Activated CD4-positive, alpha-beta T cell treated with anti-CD3 and anti-CD28 coated beads, Interleukin-2, amount 50 U/mL, for 4 hours (primary cell): Measurements from ENCODE around the gene SMAD3.

Experiments
- DNase-seq, 2 experiments: peaks; one replicate each; pipeline ENCODE4 v3.0.0-alpha.2; 2020

SMAD3 gene

DNA sequence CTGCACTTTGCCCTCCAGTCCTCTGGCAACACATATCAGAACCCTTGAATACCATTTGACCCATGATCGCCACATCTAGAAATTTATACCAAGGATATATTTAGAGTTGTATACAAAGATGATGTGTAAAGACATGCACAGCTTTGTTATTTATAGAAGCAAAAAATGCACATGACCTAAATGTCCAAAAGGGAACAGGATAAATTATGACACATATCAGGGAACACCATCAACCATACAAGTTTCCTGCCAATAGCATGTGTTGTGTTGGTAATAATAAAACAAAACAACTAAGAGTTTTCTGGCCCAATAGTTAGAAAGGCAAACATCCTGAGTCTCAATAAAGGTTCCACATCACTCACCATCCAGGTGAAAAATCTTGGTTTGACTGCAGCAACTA, 137.6 kb downstream of the SMAD3 start:
- no peak for DNase-seq

DNA sequence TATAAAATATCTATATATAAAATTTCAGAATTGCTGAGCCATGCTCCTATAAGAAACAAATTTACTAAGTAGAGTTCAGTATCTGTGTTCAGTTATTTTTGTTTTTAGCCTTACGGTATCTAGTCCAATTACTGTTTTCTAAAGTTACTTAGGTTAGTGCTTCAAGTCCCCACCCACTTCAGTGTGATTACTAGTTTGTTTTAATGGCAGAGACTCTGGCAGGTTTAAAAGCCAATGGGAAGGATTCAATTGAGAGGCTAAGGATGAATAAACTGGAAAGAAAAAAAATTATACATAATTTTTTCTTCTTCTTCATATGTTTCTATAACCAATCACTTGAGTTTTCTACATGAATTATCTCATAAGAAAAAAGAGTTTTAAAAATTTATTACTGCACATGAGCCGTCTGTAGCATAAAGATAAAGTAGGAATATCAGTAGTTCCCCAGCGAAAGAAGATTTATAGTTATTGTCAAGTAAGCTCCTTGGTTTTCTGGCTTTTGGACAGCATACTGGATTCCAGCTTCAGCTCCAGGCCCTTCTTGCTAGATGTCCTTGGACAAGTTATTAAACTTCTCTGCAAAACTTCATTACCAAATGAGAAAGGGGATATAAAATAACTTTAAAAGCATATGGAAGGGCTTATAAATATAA, 142.3 kb downstream of the SMAD3 start:
- no peak for DNase-seq

DNA sequence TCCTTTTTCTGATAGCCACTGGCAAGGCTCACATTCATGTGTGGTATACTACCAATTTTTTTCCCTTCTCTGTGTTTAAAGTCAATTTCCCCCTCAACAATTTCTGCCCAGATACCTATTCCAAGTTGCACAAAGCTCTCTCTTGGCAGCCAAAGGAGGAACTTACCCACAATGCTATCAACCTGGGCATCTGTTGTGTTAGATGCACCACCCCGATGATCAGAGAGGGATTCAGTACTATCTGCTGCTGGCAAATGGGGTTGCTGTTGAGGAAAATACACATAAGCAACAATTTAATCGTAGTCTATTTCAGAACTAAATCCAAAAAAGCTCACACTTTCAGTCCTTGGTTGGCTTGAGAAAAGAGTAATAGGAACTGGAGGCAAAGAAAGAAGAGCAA, 143.0 kb downstream of the SMAD3 start:
- DNase-seq: no peak

DNA sequence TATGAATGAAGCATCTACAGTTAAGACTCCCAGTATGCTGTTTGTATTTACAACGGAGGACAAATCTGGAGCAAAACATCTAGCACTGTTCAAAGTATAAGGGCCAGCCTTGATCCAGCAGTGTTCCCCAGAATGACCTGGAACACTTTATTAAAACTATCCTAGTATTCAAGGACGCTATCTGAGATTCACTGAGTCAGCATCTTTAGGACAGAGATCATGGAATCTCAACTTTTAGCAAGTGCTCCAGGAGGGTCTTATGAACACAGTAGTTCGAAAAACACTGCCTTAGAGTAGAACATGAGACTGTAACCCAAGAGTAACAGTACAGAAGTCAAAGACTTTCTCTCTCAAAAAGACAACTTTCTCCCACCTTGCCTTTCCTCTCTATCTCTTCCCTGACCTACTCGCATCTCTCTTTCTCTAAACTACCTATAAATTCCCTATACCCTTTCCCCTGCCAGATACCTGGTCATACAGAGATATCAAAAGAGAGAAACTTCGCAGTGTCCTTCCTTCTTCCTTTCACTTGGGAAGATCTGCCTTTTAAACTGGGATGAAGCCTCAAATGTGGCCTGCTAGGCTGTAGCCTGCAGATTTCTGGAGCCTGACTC, 145.3 kb downstream of the SMAD3 start:
- DNase-seq: no peak

DNA sequence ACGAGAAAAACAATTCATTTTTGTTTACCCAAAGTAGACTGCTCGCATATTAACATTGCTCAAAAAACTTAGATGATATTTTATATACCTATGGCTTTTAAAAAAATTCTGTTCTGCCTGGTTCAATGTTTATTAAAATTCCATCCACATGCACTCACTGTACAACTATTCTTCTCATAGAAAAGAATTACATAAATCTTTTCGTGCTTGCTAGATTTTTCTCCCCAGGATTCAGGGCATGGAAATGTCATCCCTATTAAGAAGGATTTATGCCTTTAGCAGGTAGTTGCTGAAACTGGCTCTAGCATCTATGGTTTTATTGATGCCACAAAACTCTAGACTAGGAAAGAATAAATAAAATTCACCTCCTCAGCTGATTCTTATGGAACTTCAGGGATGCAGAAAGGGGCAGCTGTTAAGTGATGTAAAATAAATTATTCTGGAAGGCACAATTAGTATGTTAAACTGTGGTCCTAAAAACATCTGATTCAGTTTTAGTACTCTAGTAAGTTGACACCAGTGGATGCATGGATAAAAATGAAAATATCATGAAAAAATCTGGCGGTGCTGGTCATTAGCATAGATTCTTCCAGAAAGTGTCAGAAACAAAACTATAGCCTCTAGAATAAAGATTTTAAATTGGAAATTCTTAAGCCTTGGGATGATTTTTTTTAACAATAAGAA, 147.4 kb downstream of the SMAD3 start:
- DNase-seq: no peak

DNA sequence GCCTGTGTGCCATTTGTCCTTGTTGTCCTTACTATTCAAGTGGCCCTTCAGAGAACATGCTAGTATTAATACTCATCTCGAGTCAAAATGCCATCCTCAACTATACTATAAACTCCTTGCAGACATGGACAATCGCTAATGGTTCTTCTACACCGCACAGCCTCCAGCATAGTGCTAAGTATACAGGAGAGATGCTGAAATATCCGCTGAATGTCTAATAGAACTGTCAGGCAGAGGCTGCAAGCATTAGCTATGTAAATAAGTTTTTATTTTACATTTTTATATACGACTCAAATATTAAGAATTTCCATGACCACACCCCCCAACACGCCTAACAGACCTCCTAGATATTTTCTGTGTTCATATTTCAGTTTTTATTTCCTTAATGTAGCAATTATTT, 149.7 kb downstream of the SMAD3 start:
- no peak for DNase-seq

DNA sequence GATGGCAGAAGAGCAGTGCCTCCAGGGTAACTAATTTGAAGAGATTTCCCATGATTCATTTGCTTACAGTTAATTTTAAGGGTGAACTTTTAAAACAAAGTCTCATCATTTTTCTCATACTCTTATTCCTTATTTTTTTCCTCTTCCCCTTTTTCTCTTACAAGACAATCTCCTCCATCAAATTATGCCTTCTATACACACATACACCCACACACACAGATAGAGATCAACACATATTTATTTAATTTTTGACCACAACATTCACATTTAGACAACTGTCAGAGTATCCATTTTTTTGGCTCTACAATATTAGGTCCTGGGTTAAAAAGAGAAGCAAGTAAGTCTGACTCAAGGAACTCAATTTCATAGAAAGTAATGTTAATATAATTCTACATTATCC, 151.5 kb downstream of the SMAD3 start:
- no peak for DNase-seq

DNA sequence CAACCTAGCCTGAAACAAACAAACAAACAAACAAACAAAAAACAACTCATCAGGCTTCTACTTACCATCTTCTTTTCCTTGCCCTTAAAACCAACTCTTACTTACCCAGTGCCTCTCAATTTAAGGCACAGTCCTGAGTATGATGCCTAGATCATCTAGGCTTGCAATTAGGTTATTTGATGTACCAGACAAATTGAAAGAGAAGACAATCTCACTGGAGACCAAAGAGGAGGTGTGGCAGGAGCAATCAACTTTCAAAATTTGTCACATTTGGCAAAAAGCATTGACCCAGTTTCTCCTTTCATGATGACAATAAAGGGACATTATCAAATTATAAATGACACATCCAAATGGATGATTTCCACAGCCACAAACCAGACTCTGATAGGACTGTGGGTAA, 153.0 kb downstream of the SMAD3 start:
- no peak for DNase-seq

DNA sequence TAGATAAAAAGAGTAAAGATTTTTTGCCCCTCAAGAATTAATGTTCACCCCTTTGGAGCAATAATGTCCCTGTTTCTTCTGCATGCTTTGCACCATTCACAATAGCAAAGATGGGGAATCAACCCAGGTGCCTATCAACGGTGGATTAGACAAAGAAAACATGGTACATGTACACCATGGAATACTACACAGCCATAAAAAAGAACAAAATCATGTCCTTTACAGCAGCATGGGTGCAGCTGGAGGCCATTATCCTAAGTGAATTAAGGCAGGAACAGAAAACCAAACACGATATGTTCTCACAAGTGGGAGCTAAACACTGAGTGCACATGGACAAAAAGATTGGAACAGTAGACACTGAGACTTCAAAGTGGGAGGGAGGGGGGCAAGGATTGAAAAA, 153.9 kb downstream of the SMAD3 start:
- DNase-seq: no peak

DNA sequence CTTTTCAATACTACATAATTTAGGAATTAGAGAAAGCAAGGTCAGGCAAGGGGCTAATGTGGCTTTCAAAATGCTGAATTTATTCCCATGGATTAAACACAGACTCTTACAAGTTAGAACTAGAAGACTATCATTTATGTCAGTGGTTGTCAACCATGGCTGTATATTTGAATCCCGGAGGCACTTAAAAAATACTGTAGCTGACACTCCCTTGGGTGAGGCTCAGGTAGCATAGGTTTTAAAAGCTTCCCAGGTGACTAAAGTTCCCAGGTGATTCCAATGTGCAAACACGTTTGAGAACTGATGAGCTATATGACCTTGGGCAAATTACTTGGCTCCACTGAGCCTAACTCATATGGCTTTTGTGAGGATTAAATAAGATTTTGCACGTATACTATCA, 159.5 kb downstream of the SMAD3 start:
- DNase-seq: no peak

DNA sequence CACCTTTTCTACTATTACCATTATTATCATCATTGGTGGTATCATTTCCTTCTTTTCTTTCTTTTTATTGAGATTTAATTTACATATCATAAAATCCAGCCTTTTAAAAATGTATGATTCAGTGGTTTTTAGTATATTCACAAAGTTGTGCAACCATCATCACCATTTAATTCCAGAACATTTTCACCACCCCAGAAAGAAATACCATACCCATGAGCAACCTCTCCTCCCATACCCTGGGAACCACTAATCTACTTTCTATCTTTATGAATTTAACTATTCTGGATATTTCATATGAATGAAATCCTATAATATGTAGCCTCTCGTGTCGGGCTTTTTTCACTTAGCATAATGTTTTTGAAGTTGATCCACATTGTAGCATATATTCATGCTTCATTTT, 159.9 kb downstream of the SMAD3 start:
- DNase-seq: no peak

DNA sequence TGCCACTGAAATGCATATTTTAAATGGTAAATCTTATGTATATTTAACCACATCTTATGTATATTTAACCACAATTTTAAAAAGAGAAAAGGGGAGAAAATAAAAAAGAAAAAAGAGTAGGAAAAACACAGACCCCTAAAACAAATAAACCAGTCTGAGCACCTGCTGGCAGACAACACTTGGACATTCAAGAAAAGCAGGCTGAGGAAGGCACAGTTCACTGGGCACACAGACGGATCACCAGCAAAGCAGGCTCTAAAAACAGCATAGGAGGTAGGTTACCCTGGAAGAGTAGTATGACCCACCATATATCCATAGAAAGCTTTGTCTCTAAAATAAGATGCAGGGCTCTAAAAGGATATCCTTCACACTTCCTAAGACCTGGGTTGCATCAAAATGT, 162.0 kb downstream of the SMAD3 start:
- DNase-seq: no peak

DNA sequence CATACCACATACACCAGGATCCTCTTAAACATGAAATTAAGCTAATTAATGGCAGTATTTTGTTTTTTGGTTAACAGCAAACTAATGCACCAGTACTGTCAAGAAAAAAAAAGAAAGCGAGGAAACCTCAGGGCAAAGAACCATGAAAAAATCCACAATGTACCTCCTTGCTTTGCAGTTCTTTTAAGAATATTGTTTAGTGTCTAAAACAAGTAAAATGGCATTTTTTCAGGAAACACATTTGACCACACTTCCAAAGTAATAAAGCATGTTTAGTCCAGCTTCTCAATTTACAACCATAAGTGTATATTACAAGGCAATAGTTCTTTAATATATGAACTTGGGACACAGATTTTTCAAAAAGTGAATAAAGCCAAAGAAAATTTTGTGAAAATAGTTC, 162.4 kb downstream of the SMAD3 start:
- no peak for DNase-seq

DNA sequence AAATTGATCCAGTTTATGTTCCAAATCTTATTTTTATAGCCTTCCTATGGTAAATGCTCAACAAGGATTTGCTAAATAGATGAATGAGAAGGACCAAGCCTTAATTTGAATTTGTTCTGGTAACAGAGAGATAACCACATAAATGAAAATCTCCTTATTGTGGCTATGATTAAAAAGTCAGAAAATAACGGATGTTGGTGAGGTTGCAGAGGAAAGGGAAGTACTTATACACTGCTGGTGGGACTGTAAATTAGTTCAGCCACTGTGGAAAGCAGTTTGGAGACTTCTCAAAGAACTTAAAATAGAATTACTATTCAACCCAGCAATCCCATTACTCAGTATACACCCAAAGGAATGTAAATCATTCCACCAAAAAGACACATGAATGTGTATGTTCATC, 162.9 kb downstream of the SMAD3 start:
- no peak for DNase-seq

DNA sequence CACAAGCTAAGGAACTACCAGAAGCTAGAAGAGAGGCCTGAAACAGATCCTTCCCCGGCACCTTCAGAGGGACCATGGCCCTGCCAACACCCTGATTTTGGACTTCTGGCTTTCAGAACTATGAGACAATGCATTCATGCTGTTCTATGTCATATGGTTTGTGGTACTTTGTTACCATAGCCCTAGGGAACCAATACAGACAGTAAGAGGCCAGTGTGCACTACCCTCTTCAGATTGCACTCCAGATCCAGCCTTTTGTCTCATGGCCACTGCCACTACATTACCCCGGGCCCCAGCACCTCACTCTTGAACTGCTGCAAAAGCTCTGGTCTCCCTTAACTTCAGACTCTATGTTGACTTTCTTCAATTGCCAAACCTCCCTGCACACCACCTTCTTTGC, 165.1 kb downstream of the SMAD3 start:
- DNase-seq: no peak

DNA sequence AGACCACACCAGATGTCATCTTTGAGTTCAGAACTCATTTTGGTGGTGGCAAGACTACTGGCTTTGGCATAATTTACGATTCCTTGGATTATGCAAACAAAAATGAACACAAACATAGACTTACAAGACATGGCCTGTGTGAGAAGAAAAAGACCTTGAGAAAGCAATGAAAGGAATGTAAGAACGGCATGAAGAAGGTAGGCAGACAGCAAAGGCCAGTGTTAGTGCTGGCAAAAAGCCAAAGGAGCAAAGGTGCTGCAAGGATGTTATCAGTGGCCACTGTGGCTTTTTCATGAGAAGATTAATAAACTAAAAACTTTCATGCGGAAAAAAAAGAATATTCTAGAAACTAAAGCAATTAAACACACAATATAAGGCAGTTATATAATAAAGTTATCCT, 167.2 kb downstream of the SMAD3 start:
- no peak for DNase-seq

DNA sequence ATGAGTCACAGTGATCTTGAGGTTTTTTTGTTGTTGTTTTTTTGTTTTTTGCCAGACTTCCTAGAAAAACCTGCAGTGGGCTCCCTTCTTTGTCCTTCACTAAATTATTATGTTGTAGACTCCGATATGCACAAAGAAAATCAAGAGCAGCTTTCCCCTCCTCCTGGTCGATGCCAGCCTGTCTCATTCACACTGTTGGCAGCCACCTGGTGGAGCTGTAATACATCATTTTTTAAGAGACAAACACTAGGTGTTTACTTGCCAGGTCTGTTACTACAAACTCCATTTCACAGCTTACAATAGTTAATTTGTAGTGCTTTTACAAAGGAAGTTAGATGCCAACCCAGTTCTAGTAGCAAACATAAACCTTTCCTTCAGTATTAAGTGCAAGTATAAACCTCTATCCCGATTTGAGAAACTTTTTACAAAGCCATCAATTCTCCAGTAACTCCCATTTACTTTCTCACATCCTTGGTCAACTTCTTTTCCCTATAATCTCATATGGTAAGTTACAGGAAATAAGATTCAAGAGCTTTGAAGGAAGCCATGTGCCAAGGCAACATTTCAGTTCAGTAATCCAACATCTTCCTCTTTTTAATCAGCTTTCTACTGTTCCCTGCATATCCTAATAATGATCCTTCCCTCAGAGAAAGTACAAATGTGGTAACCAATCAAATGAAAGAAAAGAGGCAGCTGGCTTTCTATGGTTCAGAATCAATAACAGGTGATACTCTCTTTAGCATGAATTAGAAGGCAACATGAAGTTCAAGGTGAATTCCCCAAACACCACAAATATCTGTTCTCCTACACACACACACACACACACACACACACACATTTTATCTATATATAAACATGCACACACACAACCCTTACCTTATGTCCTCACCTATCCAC, 175.1 kb downstream of the SMAD3 start:
- DNase-seq: peak; percentile 15 to 23

DNA sequence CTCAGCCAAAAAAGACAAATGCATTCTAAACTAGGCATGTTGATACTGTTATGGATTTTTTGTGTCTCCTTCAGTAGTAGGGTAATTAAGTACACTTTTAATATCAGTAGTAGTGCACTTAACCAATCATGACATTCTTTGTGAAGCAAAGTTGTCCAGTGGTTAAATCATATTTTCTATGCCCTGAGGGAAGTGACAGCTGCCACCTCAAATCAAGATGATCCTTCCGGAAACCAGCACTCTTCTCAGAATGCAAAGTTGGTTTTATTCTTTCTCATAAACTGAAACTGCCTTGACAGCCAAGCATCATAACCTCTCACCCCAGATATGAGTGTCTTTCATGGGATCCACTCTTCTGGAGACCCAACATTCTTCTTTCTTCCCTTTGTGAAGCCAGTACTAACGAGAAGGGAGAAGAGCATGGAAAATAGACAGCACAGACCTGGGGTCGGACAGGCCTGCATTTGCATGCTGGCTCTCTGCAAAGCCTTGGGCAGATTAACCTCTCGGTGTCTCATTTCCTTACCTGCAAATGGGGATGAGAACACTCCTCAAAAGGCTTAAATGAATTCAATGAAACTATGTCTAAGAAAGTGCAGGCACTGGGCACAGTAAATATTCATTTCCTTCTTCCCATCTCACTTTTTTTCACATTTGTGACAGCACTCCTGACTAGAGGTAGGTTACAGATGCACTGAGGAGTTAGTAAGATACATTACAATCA, 175.9 kb downstream of the SMAD3 start:
- DNase-seq: no peak

DNA sequence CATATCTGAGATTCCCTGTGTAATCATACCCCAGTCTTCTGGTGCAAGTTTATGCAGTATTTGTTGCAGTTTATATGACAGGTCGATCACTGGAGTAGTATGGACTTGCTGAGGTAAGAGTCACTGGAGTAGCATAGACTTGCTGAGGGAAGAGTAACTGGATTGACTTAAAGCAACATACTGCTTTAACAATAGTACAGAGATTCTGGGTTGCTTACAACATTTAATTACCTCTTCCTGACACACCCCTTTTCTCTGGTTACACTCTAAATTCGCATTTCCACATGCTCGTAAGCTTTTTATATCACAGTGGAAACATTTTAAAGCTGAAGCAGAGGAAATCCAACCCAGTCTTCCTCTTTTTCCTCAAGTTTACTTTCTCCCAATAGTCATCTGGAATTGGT, 177.3 kb downstream of the SMAD3 start:
- no peak for DNase-seq
